ENCODE data around the gene EMC7. TPM values are rescaled to one million over a fixed set of nuclear protein-coding genes. Genes with fewer than 3 reads are reported as not detected.

The EMC7 gene
- total and polyA plus RNA-seq, 9 of the 15 experiments (the other 6 are each of a cell fraction or from before 2014, with no cell fraction given), result 25.8 to 92.8 (median 49.7) TPM

DNA sequence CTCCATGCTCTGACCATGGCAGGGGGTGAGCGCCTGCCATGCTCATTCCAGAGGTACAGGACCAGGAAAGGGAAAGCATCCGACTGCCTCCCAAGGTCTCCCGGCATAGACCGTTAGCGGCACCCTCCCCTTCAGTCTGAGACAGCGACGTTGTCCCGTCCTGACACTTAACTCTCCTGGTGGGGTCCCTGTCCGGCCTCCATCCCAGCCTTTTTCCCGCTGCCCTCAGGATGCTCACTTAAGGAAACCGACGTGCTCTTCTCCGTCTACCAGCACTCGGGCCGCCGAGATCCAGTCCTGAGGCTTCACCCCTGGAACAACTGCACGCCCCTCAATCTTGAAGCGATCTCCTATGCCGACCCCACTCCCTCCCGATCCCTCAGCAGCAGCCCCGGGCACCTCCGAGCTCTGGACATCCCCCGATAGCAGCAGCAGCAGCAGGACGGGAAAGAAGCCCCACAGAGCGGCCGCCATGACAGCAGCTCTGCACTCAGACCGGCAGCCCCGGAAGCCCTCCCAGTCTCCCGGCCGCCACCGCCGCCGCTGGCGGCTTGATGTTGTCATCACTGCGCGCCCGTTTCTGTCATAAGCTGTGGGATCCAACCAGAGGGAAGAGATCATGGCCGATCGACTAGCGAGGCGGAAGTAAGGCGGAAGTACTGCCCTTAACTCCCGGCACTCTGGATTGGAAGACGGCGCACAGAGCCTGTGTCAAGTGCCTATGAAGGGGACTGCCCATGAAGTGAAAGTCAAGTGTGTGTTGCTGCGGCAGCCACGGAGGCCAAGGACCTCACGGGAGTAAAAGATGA, at the start of gene EMC7, which contains the start of gene PGBD4 (continued):
- TF ChIP-seq TSHZ1 (CRISPR knock-in tag; IDR thresholded peaks at IDR 0.05) (no peak), ZNF232 (CRISPR knock-in tag; IDR thresholded peaks at IDR 0.05) (no peak), HMGN3 (IDR thresholded peaks at IDR 0.05; ENCODE audit: borderline replicate concordance, extremely low read depth, insufficient read length, low read depth, low read length) (peak; percentile 73), ZEB2 (IDR thresholded peaks at IDR 0.05) (no peak), ZNF253 (CRISPR knock-in tag; conservative IDR thresholded peaks at IDR 0.05) (no peak), EP300 (IDR thresholded peaks at IDR 0.05; ENCODE audit: low read length) (0 out of 2 replicates have a peak, but pooled peaks have one; percentile 19), KDM2B (CRISPR knock-in tag; IDR thresholded peaks at IDR 0.05) (no peak), WHSC1 (IDR thresholded peaks at IDR 0.05; ENCODE audit: low read length) (no peak), ZNF436 (CRISPR knock-in tag; IDR thresholded peaks at IDR 0.05) (no peak), RHOXF2B (CRISPR knock-in tag; conservative IDR thresholded peaks at IDR 0.05) (no peak), ZNF311 (CRISPR knock-in tag; IDR thresholded peaks at IDR 0.05) (no peak), ARID1B (IDR thresholded peaks at IDR 0.05) (peak; percentile 28; the same call in 1 of the 2 replicates)
- TF ChIP-seq, protein P1, sequence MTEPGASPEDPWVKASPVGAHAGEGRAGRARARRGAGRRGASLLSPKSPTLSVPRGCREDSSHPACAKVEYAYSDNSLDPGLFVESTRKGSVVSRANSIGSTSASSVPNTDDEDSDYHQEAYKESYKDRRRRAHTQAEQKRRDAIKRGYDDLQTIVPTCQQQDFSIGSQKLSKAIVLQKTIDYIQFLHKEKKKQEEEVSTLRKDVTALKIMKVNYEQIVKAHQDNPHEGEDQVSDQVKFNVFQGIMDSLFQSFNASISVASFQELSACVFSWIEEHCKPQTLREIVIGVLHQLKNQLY (CRISPR knock-in tag; conservative IDR thresholded peaks at IDR 0.05), result no peak
- TF ChIP-seq, protein P2, sequence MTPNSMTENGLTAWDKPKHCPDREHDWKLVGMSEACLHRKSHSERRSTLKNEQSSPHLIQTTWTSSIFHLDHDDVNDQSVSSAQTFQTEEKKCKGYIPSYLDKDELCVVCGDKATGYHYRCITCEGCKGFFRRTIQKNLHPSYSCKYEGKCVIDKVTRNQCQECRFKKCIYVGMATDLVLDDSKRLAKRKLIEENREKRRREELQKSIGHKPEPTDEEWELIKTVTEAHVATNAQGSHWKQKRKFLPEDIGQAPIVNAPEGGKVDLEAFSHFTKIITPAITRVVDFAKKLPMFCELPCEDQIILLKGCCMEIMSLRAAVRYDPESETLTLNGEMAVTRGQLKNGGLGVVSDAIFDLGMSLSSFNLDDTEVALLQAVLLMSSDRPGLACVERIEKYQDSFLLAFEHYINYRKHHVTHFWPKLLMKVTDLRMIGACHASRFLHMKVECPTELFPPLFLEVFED (CRISPR knock-in tag; conservative IDR thresholded peaks at IDR 0.05), result no peak
- TF ChIP-seq, protein P3, sequence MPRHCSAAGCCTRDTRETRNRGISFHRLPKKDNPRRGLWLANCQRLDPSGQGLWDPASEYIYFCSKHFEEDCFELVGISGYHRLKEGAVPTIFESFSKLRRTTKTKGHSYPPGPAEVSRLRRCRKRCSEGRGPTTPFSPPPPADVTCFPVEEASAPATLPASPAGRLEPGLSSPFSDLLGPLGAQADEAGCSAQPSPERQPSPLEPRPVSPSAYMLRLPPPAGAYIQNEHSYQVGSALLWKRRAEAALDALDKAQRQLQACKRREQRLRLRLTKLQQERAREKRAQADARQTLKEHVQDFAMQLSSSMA (CRISPR knock-in tag; IDR thresholded peaks at IDR 0.05), result no peak
- TF ChIP-seq, protein P4, sequence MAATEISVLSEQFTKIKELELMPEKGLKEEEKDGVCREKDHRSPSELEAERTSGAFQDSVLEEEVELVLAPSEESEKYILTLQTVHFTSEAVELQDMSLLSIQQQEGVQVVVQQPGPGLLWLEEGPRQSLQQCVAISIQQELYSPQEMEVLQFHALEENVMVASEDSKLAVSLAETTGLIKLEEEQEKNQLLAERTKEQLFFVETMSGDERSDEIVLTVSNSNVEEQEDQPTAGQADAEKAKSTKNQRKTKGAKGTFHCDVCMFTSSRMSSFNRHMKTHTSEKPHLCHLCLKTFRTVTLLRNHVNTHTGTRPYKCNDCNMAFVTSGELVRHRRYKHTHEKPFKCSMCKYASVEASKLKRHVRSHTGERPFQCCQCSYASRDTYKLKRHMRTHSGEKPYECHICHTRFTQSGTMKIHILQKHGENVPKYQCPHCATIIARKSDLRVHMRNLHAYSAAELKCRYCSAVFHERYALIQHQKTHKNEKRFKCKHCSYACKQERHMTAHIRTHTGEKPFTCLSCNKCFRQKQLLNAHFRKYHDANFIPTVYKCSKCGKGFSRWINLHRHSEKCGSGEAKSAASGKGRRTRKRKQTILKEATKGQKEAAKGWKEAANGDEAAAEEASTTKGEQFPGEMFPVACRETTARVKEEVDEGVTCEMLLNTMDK (IDR thresholded peaks at IDR 0.05; ENCODE audit: borderline replicate concordance, insufficient read depth, low read depth, low read length, poor library complexity, severe bottlenecking), result no peak

Measured in K562 (cell line).